Aorta (tissue), 5 donors: ENCODE measurements around the gene LRRC61. TPM values are rescaled to one million over a fixed set of nuclear protein-coding genes. Genes with fewer than 3 reads are reported as not detected.

Source experiments
- ATAC-seq: fragments of 200-7000 bp; cut with Tn5 transposase; one replicate; pipeline ENCODE4 v1.9.1; 2022; ENCODE audit warnings: moderate library complexity; ENCODE audit not compliant: low FRiP score
- DNase-seq, 2 donors: peaks; one replicate each; pipeline ENCODE4 v3.0.0-alpha.2; 2020
- H3K27ac ChIP-seq, 2 donors: one replicate each; pipeline ENCODE4 v1.5.1; 2013; ENCODE audit warnings: low read length in 2 of 2, mild to moderate bottlenecking in 2 of 2, moderate library complexity in 2 of 2, control low read depth in 1 of 2, inconsistent platforms in 1 of 2, low read depth in 1 of 2
- H3K27me3 ChIP-seq, 2 donors: one replicate each; pipeline ENCODE4 v1.6.1; 2013; ENCODE audit warnings: control low read depth in 1 of 2, low read length in 1 of 2, mild to moderate bottlenecking in 1 of 2, moderate library complexity in 1 of 2; ENCODE audit not compliant: insufficient read depth in 2 of 2, control insufficient read depth in 1 of 2
- H3K36me3 ChIP-seq, 2 donors: one replicate each; pipeline ENCODE4 v1.6.1; 2013; ENCODE audit warnings: control low read depth in 1 of 2, low read length in 1 of 2, mild to moderate bottlenecking in 1 of 2; ENCODE audit not compliant: insufficient read depth in 2 of 2, control insufficient read depth in 1 of 2
- H3K4me1 ChIP-seq, 2 donors: one replicate each; pipeline ENCODE4 v1.6.1; 2013; ENCODE audit warnings: low read length in 2 of 2, control low read depth in 1 of 2, mild to moderate bottlenecking in 1 of 2, moderate library complexity in 1 of 2; ENCODE audit not compliant: insufficient read depth in 2 of 2, control insufficient read depth in 1 of 2
- H3K4me3 ChIP-seq, 2 donors: one replicate each; pipeline ENCODE4 v1.5.1; 2013; ENCODE audit warnings: low read length in 2 of 2, control low read depth in 1 of 2, mild to moderate bottlenecking in 1 of 2
- H3K9me3 ChIP-seq: one replicate; pipeline ENCODE4 v1.6.1; 2013; ENCODE audit warnings: mild to moderate bottlenecking, low read length; ENCODE audit not compliant: control insufficient read depth
- WGBS, 2 donors: extraction: QIAGEN DNeasy Blood & Tissue Kit; methylation state at CpG; one replicate each; pipeline ENCODE4 v1.1.7; 2013; 5-methylcytosine and 5-hydroxymethylcytosine counted together
- intact Hi-C, 2 donors: fragments of 100-400 bp; cut with DNase I; formaldehyde crosslinking; loops; one replicate each; pipeline versions ENCODE4 v1.14.2 to v1.15.0; 2022
- polyA plus RNA-seq, 2 donors: library from polyadenylated mRNA; stranded (reverse); fragments of 200-250 nt; gene quantifications; one replicate each; pipeline ENCODE4 v1.2.3, GENCODE V29; 2013
- total RNA-seq, 2 donors: library from RNA; stranded (reverse); fragmentation: NEBNext Ultra II Directional; extraction: Animal tissue kit (Norgen Biotek cat#: 25700); gene quantifications; one replicate each; pipeline ENCODE4 v1.2.1, GENCODE V29; 2021
- donor health status: healthy with polysubstance abuse.
- donor health status: Bipolar disorder and iron deficiency.
- donor health status: DM: no; HTN: no; CAD: no.
- donor health status: DM: no; HTN: no; CAD: no.
- donor health status: DM: yes; HTN: yes; CAD: no.

Gene LRRC61
- total and polyA plus RNA-seq, 4 donors: 0.15 to 2.6 (median 2.6) TPM

GRCh38 chr7:150371996-150372270 is 48.8 kb downstream of the LRRC61 start:
- H3K36me3 ChIP-seq: no peaks in the 10 kb centered on the region
- no peak overlapping the region for H3K4me3 ChIP-seq
- 83 to 88% methylated on average over 30 of the region's 30 CpGs for WGBS, 2 donors
- no peaks in the 10 kb centered on the region for H3K9me3 ChIP-seq
- intact Hi-C loops: no loop called here
- no peaks in the 10 kb centered on the region for H3K4me1 ChIP-seq
- DNase-seq: no peak
- no peak overlapping the region for H3K27ac ChIP-seq
- H3K27me3 ChIP-seq: no peaks in the 10 kb centered on the region
- ATAC-seq: no peak

DNA sequence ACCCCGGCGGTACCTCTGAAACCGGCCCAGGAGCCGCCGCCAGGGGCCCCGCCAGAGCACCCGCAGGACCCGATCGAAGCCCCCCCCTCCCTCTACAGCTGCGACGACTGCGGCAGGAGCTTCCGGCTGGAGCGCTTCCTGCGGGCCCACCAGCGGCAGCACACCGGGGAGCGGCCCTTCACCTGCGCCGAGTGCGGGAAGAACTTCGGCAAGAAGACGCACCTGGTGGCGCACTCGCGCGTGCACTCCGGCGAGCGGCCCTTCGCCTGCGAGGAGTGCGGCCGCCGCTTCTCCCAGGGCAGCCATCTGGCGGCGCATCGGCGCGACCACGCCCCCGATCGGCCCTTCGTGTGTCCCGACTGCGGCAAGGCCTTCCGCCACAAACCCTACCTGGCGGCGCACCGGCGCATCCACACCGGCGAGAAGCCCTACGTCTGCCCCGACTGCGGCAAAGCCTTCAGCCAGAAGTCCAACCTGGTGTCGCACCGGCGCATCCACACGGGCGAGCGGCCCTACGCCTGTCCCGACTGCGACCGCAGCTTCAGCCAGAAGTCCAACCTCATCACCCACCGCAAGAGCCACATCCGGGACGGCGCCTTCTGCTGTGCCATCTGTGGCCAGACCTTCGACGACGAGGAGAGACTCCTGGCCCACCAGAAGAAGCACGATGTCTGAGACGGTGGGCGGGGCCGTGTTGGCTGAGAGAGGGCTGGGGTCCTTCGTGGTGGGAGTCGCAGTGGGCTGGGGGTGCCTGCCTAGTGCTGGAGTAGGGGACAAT is 49.3 kb downstream of the LRRC61 start:
- Histone ChIP-seq H3K4me3 (no peak overlapping the region), H3K4me1 (no peaks in the 10 kb centered on the region), H3K36me3 (no peaks in the 10 kb centered on the region), H3K9me3 (no peaks in the 10 kb centered on the region), H3K27me3 (no peaks in the 10 kb centered on the region), H3K27ac (no peak overlapping the region)
- ATAC-seq: no peak
- intact Hi-C loops: no loop called here
- DNase-seq: no peak
- WGBS, 2 donors: 77 to 81% methylated on average over 75 to 79 of the region's 79 CpGs

DNA sequence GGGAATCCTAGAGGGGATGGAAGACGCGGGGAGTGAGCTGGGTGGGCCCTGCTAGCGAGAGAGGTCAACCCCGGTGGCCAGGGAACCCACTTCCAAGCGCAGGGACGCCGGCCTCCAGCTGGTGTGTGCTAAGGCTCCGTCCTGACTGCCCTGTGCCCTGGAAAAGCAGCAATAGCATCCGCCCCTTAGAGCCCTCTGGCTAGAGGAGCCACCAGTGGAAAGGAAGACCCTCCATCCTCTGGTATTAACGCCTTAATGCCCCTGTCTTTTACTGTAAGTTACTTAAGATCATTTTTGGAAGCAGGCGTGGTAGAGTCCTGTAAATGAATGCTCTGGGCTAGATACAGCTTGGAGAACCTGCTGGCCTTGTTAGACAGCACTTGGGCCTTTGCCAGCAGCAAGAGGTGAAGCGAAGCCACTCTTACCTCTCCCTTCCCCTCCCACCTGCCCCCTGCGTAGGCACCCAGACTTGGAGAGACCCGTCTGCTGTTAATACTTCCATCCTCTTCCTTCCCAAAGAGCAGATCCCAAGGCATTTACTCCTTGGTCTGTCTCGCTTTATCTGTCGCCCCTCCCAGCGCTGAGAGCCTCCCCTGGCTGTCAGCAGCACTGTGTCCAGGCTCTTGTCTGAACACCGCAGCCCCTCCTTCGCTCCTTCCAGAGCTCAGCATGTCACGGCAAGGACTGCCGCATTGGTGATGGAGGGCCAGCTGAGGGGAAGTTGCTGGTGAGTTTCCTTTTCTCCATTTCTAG is 50.1 kb downstream of the LRRC61 start:
- Histone ChIP-seq H3K4me3 (no peak overlapping the region), H3K27me3 (no peaks in the 10 kb centered on the region), H3K4me1 (no peaks in the 10 kb centered on the region), H3K36me3 (no peaks in the 10 kb centered on the region), H3K27ac (no peak overlapping the region), H3K9me3 (no peaks in the 10 kb centered on the region)
- WGBS, 2 donors: 87 to 91% methylated on average over 21 of the region's 21 CpGs
- DNase-seq: no peak
- ATAC-seq: no peak
- intact Hi-C loops: no loop called here

DNA sequence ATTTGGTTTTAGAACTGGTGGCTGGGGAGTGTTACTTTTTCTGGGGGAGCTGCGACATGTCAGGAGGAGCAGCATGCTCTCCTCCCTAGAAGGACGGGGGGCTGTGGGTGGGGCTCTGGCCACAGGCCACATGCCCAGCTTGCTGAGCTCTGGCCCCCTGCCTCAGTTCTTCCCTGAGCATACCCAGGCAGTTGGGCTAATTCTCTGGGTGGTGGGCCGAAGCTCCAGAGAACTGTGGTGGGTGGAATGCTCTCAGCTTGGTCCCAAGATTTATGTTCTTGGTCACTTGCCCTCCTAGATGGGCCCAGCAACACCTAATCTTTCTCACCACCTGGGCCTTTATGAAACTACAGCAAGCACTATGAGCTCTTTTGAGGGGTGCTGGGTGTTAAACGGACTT is 50.9 kb downstream of the LRRC61 start:
- Histone ChIP-seq H3K27me3 (no peaks in the 10 kb centered on the region), H3K9me3 (no peaks in the 10 kb centered on the region), H3K4me3 (no peak overlapping the region), H3K4me1 (no peaks in the 10 kb centered on the region), H3K36me3 (no peaks in the 10 kb centered on the region), H3K27ac (no peak overlapping the region)
- WGBS, 2 donors: 76 to 82% methylated on average over 4 of the region's 4 CpGs
- intact Hi-C loops: no loop called here
- no peak for ATAC-seq
- DNase-seq: no peak

DNA sequence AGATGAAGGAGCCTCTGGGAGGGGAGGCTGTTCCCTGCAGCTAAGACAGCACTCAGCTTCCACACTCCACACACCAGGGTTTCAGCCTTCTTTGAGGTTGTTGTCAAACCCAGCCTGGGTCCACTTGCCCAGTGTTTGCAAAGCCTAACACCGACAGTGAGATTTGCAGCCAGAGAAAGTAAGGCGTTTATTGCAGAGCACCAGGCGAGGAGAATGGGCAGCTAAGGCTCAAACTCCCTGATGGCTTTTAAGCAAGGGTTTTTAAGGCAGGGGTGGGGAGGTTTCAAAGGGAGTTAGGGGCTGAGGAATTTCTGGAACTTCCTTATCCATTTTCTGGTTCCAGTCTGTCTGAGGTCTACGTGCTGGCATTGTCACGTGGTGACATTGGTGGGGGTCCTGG is 51.3 kb downstream of the LRRC61 start:
- DNase-seq: no peak

GRCh38 chr7:150375662-150376521 is 52.7 kb downstream of the LRRC61 start:
- Histone ChIP-seq H3K4me3 (no peak overlapping the region), H3K27me3 (no peaks in the 10 kb centered on the region), H3K4me1 (no peaks in the 10 kb centered on the region), H3K36me3 (no peaks in the 10 kb centered on the region), H3K27ac (no peak overlapping the region), H3K9me3 (no peaks in the 10 kb centered on the region)
- DNase-seq (no peak), ATAC-seq (no peak)
- 83 to 86% methylated on average over 10 of the region's 10 CpGs for WGBS, 2 donors
- intact Hi-C loops: loop anchor here in 1 of 2 donors (5.0 kb wide), 1 partner anchor 34 kb away; the partner anchor contains the start of gene RARRES2

More for the DNA sequence above, 51.3 kb downstream of the LRRC61 start:
- ATAC-seq: no peak
- Histone ChIP-seq H3K27ac (no peak overlapping the region), H3K27me3 (no peaks in the 10 kb centered on the region), H3K4me1 (no peaks in the 10 kb centered on the region), H3K9me3 (no peaks in the 10 kb centered on the region), H3K36me3 (no peaks in the 10 kb centered on the region), H3K4me3 (no peak overlapping the region)
- intact Hi-C loops: no loop called here
- 88 to 90% methylated on average over 5 of the region's 5 CpGs for WGBS, 2 donors

GRCh38 chr7:150376560-150376959 is 53.4 kb downstream of the LRRC61 start:
- WGBS, 2 donors: 73 to 74% methylated on average over 6 of the region's 6 CpGs
- no peaks in the 10 kb centered on the region for H3K4me1 ChIP-seq

GRCh38 chr7:150377196-150377595 is 54.0 kb downstream of the LRRC61 start:
- WGBS, 2 donors: 43 to 47% methylated on average over 3 of the region's 3 CpGs
- Histone ChIP-seq H3K36me3 (no peaks in the 10 kb centered on the region), H3K4me1 (no peaks in the 10 kb centered on the region), H3K27me3 (no peaks in the 10 kb centered on the region), H3K9me3 (no peaks in the 10 kb centered on the region), H3K4me3 (no peak overlapping the region), H3K27ac (no peak overlapping the region)
- ATAC-seq: no peak
- no peak for DNase-seq
- intact Hi-C loops: loop anchor here in 1 of 2 donors (5.0 kb wide), 1 partner anchor 35 kb away; the partner anchor contains the start of gene RARRES2

More at GRCh38 chr7:150376560-150376959, 53.4 kb downstream of the LRRC61 start:
- Histone ChIP-seq H3K9me3 (no peaks in the 10 kb centered on the region), H3K27ac (no peak overlapping the region), H3K36me3 (no peaks in the 10 kb centered on the region), H3K4me3 (no peak overlapping the region), H3K27me3 (no peaks in the 10 kb centered on the region)
- intact Hi-C loops: loop anchor here in 1 of 2 donors (5.0 kb wide), 1 partner anchor 34 kb away; the partner anchor contains the start of gene RARRES2
- no peak for ATAC-seq
- DNase-seq: no peak
